BE2C (cell line): ENCODE results near the gene SCN11A.

Experiments
- DNase-seq: peaks from one replicate; pipeline ENCODE4 v3.0.0-alpha.2; 2020
- H3K27me3 ChIP-seq: fragments of 250-450 bp; sonication (Bioruptor Pico); 2 replicates; pipeline ENCODE4 v1.5.1; 2020; ENCODE audit warnings: mild to moderate bottlenecking
- H3K36me3 ChIP-seq: fragments of 250-450 bp; sonication (Bioruptor Pico); 2 replicates; pipeline ENCODE4 v1.5.1; 2020; ENCODE audit warnings: mild to moderate bottlenecking
- H3K4me1 ChIP-seq: fragments of 250-450 bp; sonication (Bioruptor Pico); 2 replicates; pipeline ENCODE4 v1.5.1; 2020
- H3K4me3 ChIP-seq: 2 replicates; pipeline ENCODE4 v1.5.1; 2011; ENCODE audit warnings: low read depth, low read length
- H3K9me3 ChIP-seq: fragments of 250-450 bp; sonication (Bioruptor Pico); 2 replicates; pipeline ENCODE4 v1.5.1; 2020
- TF ChIP-seq, protein P1 (sequence below): IDR thresholded peaks from 2 replicates; pipeline ENCODE4 v1.5.1; 2012; ENCODE audit warnings: mild to moderate bottlenecking, low read depth, low read length

Gene SCN11A

DNA sequence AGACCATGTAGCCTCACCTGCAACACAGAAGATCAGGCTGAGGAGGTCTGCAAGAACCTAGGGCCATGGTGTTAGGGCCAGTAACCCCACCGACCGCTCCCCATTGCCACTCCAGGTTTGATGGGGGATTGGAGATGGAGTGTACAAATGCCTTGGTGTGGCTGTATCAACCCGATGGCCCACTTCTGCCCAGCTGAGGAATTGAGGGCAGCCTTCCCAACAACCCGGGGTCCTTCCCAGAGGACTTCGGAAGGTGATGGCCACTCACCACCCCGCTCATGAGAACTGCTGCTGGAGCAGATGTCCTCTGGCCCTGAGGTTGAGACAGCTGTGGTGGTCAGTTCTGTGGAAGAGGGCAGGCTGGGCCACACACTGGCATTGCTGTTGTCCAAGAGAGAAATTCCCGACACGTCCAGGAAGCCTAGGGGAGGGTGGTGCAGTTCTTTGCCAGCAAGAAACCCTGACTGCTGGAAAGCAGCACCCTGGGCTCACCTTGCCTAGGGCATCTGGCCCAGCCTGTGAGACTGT lies 46.8 kb upstream of the SCN11A start:
- TF ChIP-seq, protein P1, sequence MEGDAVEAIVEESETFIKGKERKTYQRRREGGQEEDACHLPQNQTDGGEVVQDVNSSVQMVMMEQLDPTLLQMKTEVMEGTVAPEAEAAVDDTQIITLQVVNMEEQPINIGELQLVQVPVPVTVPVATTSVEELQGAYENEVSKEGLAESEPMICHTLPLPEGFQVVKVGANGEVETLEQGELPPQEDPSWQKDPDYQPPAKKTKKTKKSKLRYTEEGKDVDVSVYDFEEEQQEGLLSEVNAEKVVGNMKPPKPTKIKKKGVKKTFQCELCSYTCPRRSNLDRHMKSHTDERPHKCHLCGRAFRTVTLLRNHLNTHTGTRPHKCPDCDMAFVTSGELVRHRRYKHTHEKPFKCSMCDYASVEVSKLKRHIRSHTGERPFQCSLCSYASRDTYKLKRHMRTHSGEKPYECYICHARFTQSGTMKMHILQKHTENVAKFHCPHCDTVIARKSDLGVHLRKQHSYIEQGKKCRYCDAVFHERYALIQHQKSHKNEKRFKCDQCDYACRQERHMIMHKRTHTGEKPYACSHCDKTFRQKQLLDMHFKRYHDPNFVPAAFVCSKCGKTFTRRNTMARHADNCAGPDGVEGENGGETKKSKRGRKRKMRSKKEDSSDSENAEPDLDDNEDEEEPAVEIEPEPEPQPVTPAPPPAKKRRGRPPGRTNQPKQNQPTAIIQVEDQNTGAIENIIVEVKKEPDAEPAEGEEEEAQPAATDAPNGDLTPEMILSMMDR, result no peak
- Histone ChIP-seq H3K27me3 (no peaks in the 10 kb centered on the region), H3K4me1 (no peaks in the 10 kb centered on the region), H3K36me3 (peaks cover 3% of the 10 kb centered on the region; the same call in 1 of the 2 replicates), H3K9me3 (no peaks in the 10 kb centered on the region), H3K4me3 (no peak overlapping the region)
- DNase-seq, result no peak

DNA sequence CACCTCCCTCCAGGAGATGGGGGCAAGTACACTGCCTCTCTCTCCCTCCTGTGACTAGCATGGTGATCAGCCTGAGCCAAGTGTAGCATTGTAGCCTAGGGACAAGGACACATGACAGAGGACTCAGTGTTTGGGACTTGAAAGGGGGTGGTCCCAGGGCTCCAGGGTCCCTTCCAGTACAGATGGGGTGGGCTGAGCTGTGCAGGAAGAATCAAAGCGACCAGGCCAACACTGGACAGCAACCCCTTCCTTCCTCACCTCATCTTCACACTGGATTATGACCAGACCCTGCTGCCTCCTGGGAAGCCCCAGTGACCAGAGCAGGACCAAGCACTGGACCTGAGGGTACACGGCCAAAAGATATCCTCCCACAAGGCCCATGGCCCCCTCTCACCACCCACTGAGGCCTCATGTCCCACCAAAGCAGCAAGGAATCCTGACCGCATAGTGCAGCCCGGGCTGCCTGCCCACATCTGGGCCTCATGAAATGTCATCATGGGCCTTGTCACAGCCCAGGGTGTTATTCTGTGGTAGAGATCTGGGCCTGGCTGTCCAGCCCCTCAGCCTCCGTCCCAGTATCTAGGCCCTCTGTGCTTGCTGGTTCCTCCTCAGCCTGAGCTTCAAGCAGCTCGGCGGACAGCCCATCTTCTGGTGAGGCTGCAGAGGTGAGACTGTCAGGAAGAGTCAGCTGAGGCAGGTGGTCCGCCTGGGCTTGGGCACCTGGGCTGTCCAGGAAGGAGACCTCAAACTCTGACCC lies 46.1 kb upstream of the SCN11A start:
- TF ChIP-seq, protein P1, result no peak
- no peaks in the 10 kb centered on the region for H3K27me3 ChIP-seq
- peaks cover 3% of the 10 kb centered on the region; the same call in 1 of the 2 replicates for H3K36me3 ChIP-seq
- no peak for DNase-seq
- H3K4me3 ChIP-seq, result no peak overlapping the region
- H3K4me1 ChIP-seq, result no peaks in the 10 kb centered on the region
- H3K9me3 ChIP-seq, result no peaks in the 10 kb centered on the region

DNA sequence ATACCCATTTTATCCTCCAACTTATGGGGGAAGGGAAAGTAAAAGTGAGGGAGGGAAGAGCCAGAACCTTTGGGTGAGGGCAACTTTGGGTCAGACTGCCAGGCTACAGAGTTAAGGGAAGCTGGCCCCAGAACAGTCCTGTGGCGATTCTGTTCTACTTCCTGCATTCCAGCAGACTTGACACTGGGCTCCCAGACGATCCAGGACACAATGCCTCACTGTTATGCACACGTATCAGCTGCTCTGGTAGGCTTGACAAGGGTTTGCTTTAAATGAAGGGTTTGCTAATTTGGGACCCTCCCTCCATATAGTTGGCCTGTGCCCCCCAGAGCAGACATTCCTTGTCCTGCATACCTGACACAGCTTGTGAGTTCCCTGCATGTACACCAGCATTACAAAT lies 45.0 kb upstream of the SCN11A start:
- Histone ChIP-seq H3K9me3 (no peaks in the 10 kb centered on the region), H3K27me3 (no peaks in the 10 kb centered on the region), H3K36me3 (peaks cover 3% of the 10 kb centered on the region; the same call in 1 of the 2 replicates), H3K4me1 (no peaks in the 10 kb centered on the region), H3K4me3 (no peak overlapping the region)
- no peak for DNase-seq
- TF ChIP-seq, protein P1, result no peak

DNA sequence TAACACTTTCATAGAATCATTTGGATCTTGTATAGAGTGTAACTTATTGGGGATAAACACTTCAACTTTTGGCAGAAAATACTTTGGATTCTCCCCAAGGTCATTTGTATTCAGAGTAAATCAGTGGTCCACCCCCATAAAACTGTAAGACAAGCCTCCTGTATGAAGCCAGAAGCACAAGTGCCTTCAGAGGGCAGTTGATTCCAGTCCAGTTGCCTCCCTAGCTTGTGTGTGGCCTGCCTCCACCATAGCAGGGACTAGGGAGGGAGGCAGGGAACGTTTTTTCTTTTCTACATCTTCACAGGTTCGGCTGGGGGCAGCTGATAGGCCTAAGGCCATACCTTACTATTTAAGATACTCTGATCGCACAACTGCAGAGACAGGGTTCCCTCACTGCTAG lies 44.0 kb upstream of the SCN11A start:
- H3K27me3 ChIP-seq, result no peaks in the 10 kb centered on the region
- no peaks in the 10 kb centered on the region for H3K9me3 ChIP-seq
- H3K36me3 ChIP-seq, result peaks cover 3% of the 10 kb centered on the region; the same call in 1 of the 2 replicates

DNA sequence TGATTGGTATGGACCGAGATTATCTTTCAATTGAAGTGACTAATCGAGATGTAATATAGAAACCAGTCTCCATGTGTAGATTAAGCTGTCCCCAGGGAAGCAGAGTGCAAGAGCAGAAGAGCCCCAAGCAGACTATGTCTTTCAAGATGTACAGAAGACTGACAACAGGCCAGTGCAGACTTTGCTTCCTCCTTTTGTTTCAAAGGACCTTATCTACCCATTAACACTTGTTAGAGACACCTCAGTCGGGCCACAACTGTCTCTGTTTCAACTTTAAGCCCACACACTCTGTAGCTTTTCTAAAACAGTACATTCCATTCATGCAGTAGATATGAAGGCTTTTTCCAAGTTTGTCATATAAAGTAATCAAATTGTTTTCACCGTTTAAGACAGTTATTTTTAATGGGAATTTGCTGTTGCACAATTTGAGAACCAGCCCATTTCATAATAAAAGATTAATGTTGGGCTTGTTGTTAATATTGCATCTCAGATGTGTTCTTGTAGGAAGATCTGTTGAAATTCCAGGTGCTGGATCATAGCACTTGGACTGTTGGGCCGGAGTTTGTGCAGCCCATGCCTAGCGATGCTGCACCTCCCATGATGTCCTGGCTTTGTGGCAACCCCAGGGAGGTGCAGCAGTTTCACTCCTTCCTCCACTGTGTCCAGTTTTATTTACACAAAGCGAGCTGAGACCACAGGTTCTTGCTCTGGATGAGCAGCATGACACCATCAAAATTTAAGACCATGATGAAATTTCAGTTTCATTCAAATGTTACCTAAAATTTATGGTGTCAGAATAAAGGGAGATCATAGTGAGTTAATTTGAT lies 43.3 kb upstream of the SCN11A start:
- TF ChIP-seq, protein P1, result no peak
- Histone ChIP-seq H3K4me3 (no peak overlapping the region), H3K9me3 (no peaks in the 10 kb centered on the region), H3K36me3 (peaks cover 3% of the 10 kb centered on the region; the same call in 1 of the 2 replicates), H3K4me1 (no peaks in the 10 kb centered on the region), H3K27me3 (no peaks in the 10 kb centered on the region)
- no peak for DNase-seq

More for the DNA sequence above, 44.0 kb upstream of the SCN11A start:
- no peak for DNase-seq
- TF ChIP-seq, protein P1, result no peak
- no peaks in the 10 kb centered on the region for H3K4me1 ChIP-seq
- H3K4me3 ChIP-seq, result no peak overlapping the region

DNA sequence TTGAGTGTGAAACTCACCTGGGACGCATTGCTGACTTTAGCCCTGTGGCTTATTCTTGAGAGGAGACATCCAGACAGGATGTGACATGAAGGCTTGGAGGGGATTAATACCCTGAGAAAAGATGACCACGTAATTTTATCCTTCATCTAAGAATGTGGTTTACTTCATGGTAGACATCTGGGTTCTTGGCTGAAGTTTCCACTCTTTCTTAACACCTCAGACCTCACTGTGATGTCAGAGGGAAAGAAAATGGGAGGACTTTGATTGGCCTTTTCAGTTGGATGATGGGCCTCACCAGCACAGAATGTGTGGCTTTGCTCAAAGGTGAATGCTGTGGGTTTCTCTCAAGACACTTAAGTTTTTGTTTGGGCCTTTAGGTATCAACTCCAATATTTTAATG lies 39.2 kb upstream of the SCN11A start:
- Histone ChIP-seq H3K4me1 (no peaks in the 10 kb centered on the region), H3K9me3 (no peaks in the 10 kb centered on the region), H3K27me3 (no peaks in the 10 kb centered on the region), H3K4me3 (no peak overlapping the region), H3K36me3 (no peaks in the 10 kb centered on the region)
- DNase-seq, result no peak
- TF ChIP-seq, protein P1, result no peak
